Activated CD4-positive, alpha-beta T cell treated with anti-CD3 and anti-CD28 coated beads for 36 hours (primary cell): ENCODE data around the gene METTL16. TPM values are rescaled to one million over a fixed set of nuclear protein-coding genes. Genes with fewer than 3 reads are reported as not detected.
A peak's percentile ranks its signal among the peaks of the same experiment; 100 is the strongest.
"Not testable (repeated sequence)": the region's sequence is repeated elsewhere in the genome, so short reads cannot be mapped to it uniquely, and the experiment has no call there.

ENCODE experiments used
- ATAC-seq: fragments of 200-7000 bp; cut with Tn5 transposase; one replicate; pipeline ENCODE4 v1.10.0; 2021; ENCODE audit warnings: mild to moderate bottlenecking, moderate library complexity
- CTCF ChIA-PET: fragments of 350-600 bp; sonication (Branson Sonifier 250); formaldehyde crosslinking; loops from one replicate; lab custom pipeline; 2021; ENCODE audit warnings: antibody characterized with exemption; lab: Charles Lee
- POLR2A ChIA-PET: fragments of 350-600 bp; sonication (Branson Sonifier 250); formaldehyde crosslinking; loops from one replicate; lab custom pipeline; 2021; ENCODE audit warnings: antibody characterized with exemption, inconsistent platforms; lab: Charles Lee
- DNase-seq: peaks from one replicate; pipeline ENCODE4 v3.0.0-alpha.2; 2020
- H3K27ac Mint-ChIP-seq: one replicate; pipeline ENCODE4 v1.8.0; 2021; ENCODE audit warnings: mixed read lengths
- H3K27me3 Mint-ChIP-seq: one replicate; pipeline ENCODE4 v1.8.0; 2021; ENCODE audit warnings: mixed read lengths
- H3K36me3 Mint-ChIP-seq: one replicate; pipeline ENCODE4 v1.8.0; 2021; ENCODE audit warnings: low read depth, mixed read lengths
- H3K4me1 Mint-ChIP-seq: one replicate; pipeline ENCODE4 v1.8.0; 2021; ENCODE audit warnings: mixed read lengths
- H3K4me3 Mint-ChIP-seq: one replicate; pipeline ENCODE4 v1.8.0; 2021; ENCODE audit warnings: mild to moderate bottlenecking, moderate library complexity, mixed read lengths
- H3K9me3 Mint-ChIP-seq: one replicate; pipeline ENCODE4 v1.8.0; 2021; ENCODE audit warnings: low read depth, mixed read lengths
- intact Hi-C, 2 experiments: fragments of 100-400 bp; cut with DNase I in 1 of 2; cut with micrococcal nuclease in 1 of 2; formaldehyde crosslinking; loops; one replicate each; pipeline versions ENCODE4 v1.14.2 to v1.15.1; 2022 to 2024; cut with DNase I, micrococcal nuclease
- total RNA-seq, 2 experiments: library from RNA; stranded (reverse); gene quantifications; one replicate each; pipeline ENCODE4 v1.2.3, GENCODE V29; 2021

METTL16 gene
- total RNA-seq, 2 experiments from 2014 or later, result 50.1 to 61.6 TPM

DNA sequence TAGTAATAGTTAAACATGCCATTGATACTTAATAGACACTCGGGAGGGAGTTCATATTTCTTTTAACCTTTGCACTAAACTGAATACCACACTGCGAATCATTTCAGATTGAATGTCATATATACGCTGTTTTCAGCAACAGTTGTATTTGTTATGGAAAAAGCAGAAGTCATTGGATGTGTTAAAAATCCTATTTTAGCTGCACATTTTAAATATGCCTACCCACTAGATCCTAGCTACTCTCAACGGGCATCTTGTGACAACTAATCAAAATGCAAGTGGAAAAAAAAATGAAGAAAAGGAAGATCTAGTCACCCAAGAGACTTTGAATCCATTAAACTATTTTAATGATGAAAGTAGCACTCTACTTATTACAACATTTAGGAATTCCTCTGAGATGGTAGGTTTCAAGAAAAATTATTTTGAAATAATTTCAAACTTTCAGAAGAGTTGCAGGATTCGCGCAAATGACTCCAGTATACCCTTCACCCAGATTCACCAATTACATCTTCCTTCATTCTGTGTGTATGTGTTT lies 59.4 kb downstream of the METTL16 start:
- no peak overlapping the region for H3K4me3 Mint-ChIP-seq
- ChIA-PET POLR2A (interaction anchor here (0.6 kb wide), 2 partner anchors 58 to 238 kb away, joined by 3 read pairs; no protein-coding TSS in a partner anchor), CTCF (interaction anchor here (0.6 to 0.7 kb wide), 2 partner anchors 14 to 1393 kb away, joined by 3 read pairs; no protein-coding TSS in a partner anchor)
- no peak overlapping the region for H3K27ac Mint-ChIP-seq
- DNase-seq (no peak), ATAC-seq (no peak)
- intact Hi-C loops, result no loop called here
- H3K4me1 Mint-ChIP-seq, result peaks cover 18% of the 10 kb centered on the region
- H3K27me3 Mint-ChIP-seq, result no peaks in the 10 kb centered on the region
- H3K9me3 Mint-ChIP-seq, result no peaks in the 10 kb centered on the region
- H3K36me3 Mint-ChIP-seq, result peaks cover 11% of the 10 kb centered on the region

GRCh38 chr17:2450016-2450650 lies 61.6 kb downstream of the METTL16 start:
- Mint-ChIP-seq H3K27ac (no peak overlapping the region), H3K4me3 (no peak overlapping the region), H3K9me3 (no peaks in the 10 kb centered on the region), H3K27me3 (no peaks in the 10 kb centered on the region), H3K4me1 (peaks cover 18% of the 10 kb centered on the region), H3K36me3 (peaks cover 20% of the 10 kb centered on the region)
- ChIA-PET CTCF (interaction anchor here (1.9 kb wide), 1 partner anchor 34 kb away, joined by 6 read pairs; no protein-coding TSS in a partner anchor), POLR2A (no interaction called here)
- ATAC-seq, result no peak
- no peak for DNase-seq
- intact Hi-C loops, result no loop called here

DNA sequence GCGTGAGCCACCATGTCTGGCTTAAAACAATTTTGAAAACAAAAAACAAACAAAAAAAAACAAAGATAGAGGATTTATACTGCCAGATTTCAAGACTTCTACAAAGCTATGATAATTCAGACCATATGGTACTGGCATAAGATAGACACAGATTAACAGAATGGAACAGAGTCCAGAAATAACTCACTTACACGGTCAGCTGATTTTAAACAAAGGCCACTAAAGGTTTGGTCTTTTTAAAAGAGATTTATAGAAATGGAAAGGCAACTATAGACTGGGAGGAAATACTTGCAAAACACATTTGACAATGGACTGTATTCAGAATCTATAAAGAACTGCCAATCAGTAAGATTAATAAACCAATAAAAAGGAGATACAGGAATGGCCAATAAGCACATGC lies 62.2 kb downstream of the METTL16 start:
- ATAC-seq, result no peak
- intact Hi-C loops, result no loop called here
- H3K4me1 Mint-ChIP-seq, result peaks cover 18% of the 10 kb centered on the region
- peaks cover 21% of the 10 kb centered on the region for H3K36me3 Mint-ChIP-seq
- no peak overlapping the region for H3K4me3 Mint-ChIP-seq
- H3K9me3 Mint-ChIP-seq, result no peaks in the 10 kb centered on the region
- no peaks in the 10 kb centered on the region for H3K27me3 Mint-ChIP-seq
- no peak overlapping the region for H3K27ac Mint-ChIP-seq
- DNase-seq, result no peak
- CTCF ChIA-PET, result interaction anchor here (1.9 kb wide), 1 partner anchor 33 kb away, joined by 6 read pairs; no protein-coding TSS in a partner anchor
- POLR2A ChIA-PET, result no interaction called here

DNA sequence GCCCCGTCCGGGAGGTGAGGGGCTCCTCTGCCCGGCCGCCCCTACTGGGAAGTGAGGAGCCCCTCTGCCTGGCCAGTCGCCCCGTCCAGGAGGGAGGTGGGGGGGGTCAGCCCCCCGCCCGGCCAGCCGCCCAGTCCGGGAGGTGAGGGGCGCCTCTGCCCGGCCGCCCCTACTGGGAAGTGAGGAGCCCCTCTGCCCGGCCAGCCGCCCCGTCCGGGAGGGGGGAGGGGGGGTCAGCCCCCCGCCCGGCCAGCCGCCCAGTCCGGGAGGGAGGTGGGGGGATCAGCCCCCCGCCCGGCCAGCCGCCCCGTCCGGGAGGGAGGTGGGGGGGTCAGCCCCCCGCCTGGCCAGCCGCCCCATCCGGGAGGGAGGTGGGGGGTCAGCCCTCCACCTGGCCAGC lies 64.2 kb downstream of the METTL16 start:
- H3K4me1 Mint-ChIP-seq, CTCF ChIA-PET, DNase-seq, H3K27me3 Mint-ChIP-seq, POLR2A ChIA-PET, H3K27ac Mint-ChIP-seq, intact Hi-C loops, ATAC-seq, H3K4me3 Mint-ChIP-seq, H3K9me3 Mint-ChIP-seq: not testable (repeated sequence)
- H3K36me3 Mint-ChIP-seq, result peaks cover 18% of the 10 kb centered on the region

GRCh38 chr17:2445638-2446037 lies 66.0 kb downstream of the METTL16 start:
- no peaks in the 10 kb centered on the region for H3K27me3 Mint-ChIP-seq
- H3K9me3 Mint-ChIP-seq, result no peaks in the 10 kb centered on the region
- H3K4me3 Mint-ChIP-seq, result no peak overlapping the region
- H3K36me3 Mint-ChIP-seq, result peaks cover 28% of the 10 kb centered on the region
- DNase-seq (no peak), ATAC-seq (no peak)
- H3K27ac Mint-ChIP-seq, result no peak overlapping the region
- no peaks in the 10 kb centered on the region for H3K4me1 Mint-ChIP-seq
- POLR2A ChIA-PET, result no interaction called here
- CTCF ChIA-PET, result no interaction called here
- intact Hi-C loops, result no loop called here

DNA sequence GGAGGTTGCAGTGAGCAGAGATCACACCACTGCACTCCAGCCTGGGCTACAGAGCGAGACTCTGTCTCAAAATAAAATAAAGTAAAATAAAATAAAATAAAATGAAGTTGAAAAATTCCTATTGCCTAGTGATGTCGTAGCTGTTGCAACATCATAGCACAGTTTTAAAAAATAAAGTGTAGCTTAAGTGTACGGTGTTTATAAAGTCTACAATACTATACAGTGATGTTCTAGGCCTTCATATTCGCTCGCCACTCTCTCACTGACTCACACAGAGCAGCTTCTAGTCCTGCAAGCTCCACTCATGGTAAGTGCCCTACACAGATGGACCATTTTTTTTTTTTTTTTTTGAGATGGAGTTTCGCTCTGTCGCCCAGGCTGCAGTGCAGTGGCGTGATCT lies 67.3 kb downstream of the METTL16 start:
- H3K27ac Mint-ChIP-seq, result no peak overlapping the region
- ATAC-seq (no peak), DNase-seq (no peak)
- ChIA-PET CTCF (interaction anchor here (0.6 kb wide), 1 partner anchor 1864 kb away, joined by 3 read pairs; no protein-coding TSS in a partner anchor), POLR2A (no interaction called here)
- H3K9me3 Mint-ChIP-seq, result no peaks in the 10 kb centered on the region
- no peaks in the 10 kb centered on the region for H3K27me3 Mint-ChIP-seq
- no peak overlapping the region for H3K4me3 Mint-ChIP-seq
- intact Hi-C loops, result no loop called here
- peaks cover 27% of the 10 kb centered on the region for H3K36me3 Mint-ChIP-seq
- H3K4me1 Mint-ChIP-seq, result no peaks in the 10 kb centered on the region

GRCh38 chr17:2442166-2442565 lies 69.5 kb downstream of the METTL16 start:
- POLR2A ChIA-PET, result no interaction called here

GRCh38 chr17:2440930-2441329 lies 70.8 kb downstream of the METTL16 start:
- H3K4me1 Mint-ChIP-seq, result peaks cover 7% of the 10 kb centered on the region
- ATAC-seq, result no peak
- CTCF ChIA-PET, result interaction anchor here (0.9 kb wide), 1 partner anchor 25 kb away, joined by 4 read pairs; no protein-coding TSS in a partner anchor
- H3K36me3 Mint-ChIP-seq, result peaks cover 43% of the 10 kb centered on the region
- H3K27me3 Mint-ChIP-seq, result no peaks in the 10 kb centered on the region
- H3K27ac Mint-ChIP-seq, result peak overlapping the region; percentile 47
- H3K9me3 Mint-ChIP-seq, result no peaks in the 10 kb centered on the region
- intact Hi-C loops, result no loop called here
- DNase-seq, result no peak
- POLR2A ChIA-PET, result no interaction called here
- no peak overlapping the region for H3K4me3 Mint-ChIP-seq

More at GRCh38 chr17:2442166-2442565, 69.5 kb downstream of the METTL16 start:
- no peak for ATAC-seq
- no peaks in the 10 kb centered on the region for H3K9me3 Mint-ChIP-seq
- H3K4me1 Mint-ChIP-seq, result peaks cover 7% of the 10 kb centered on the region
- peaks cover 45% of the 10 kb centered on the region for H3K36me3 Mint-ChIP-seq
- no peak for DNase-seq
- CTCF ChIA-PET, result interaction anchor here (0.7 to 1.3 kb wide), 3 partner anchors 26 to 69 kb away, joined by 3 read pairs; no protein-coding TSS in a partner anchor
- no peaks in the 10 kb centered on the region for H3K27me3 Mint-ChIP-seq
- no peak overlapping the region for H3K4me3 Mint-ChIP-seq
- intact Hi-C loops, result no loop called here
- peak overlapping the region; percentile 16 for H3K27ac Mint-ChIP-seq

DNA sequence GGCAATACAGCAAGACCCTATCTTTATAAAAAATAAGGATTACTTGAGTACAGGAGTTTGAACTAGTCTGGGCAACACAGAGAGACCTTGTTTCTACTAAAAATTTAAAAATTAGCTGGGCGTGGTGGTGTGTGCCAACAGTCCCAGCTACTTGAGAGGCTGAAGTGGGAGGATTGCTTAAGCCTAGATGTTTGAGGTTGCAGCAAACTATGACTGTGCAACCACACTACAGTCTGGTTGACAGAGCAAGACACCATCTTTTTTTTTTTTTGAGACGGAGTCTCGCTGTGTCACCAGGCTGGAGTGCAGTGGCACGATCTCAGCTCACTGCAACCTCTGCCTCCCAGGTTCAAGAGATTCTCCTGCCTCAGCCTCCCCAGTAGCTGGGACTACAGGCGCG lies 71.7 kb downstream of the METTL16 start:
- POLR2A ChIA-PET, result not testable (repeated sequence)

GRCh38 chr17:2438823-2439222 lies 72.9 kb downstream of the METTL16 start:
- no peak for ATAC-seq
- CTCF ChIA-PET, result interaction anchor here (0.8 to 1.0 kb wide), 2 partner anchors 23 to 231 kb away, joined by 3 to 4 read pairs; no protein-coding TSS in a partner anchor
- intact Hi-C loops, result no loop called here
- H3K27ac Mint-ChIP-seq, result no peak overlapping the region
- DNase-seq, result no peak
- H3K9me3 Mint-ChIP-seq, result no peaks in the 10 kb centered on the region
- peaks cover 46% of the 10 kb centered on the region for H3K36me3 Mint-ChIP-seq
- H3K4me3 Mint-ChIP-seq, result no peak overlapping the region
- H3K4me1 Mint-ChIP-seq, result peaks cover 7% of the 10 kb centered on the region
- no peaks in the 10 kb centered on the region for H3K27me3 Mint-ChIP-seq
- POLR2A ChIA-PET, result no interaction called here

More for the DNA sequence above, 71.7 kb downstream of the METTL16 start:
- CTCF ChIA-PET, result interaction anchor here (0.6 kb wide), 1 partner anchor 24 kb away, joined by 3 read pairs; no protein-coding TSS in a partner anchor
- DNase-seq, intact Hi-C loops, H3K4me3 Mint-ChIP-seq, H3K27me3 Mint-ChIP-seq, H3K4me1 Mint-ChIP-seq, H3K9me3 Mint-ChIP-seq, H3K27ac Mint-ChIP-seq: not testable (repeated sequence)
- peak; percentile 53 for ATAC-seq
- H3K36me3 Mint-ChIP-seq, result peaks cover 43% of the 10 kb centered on the region

- H3K27ac Mint-ChIP-seq, result no peak overlapping the region
- CTCF ChIA-PET, result interaction anchor here (0.6 to 2.4 kb wide), 3 partner anchors 20 to 54 kb away, joined by 4 to 13 read pairs (median 6); no protein-coding TSS in a partner anchor
- no peaks in the 10 kb centered on the region for H3K27me3 Mint-ChIP-seq
- POLR2A ChIA-PET, result no interaction called here
- no peak for DNase-seq
- no peak overlapping the region for H3K4me3 Mint-ChIP-seq
- peaks cover 8% of the 10 kb centered on the region for H3K4me1 Mint-ChIP-seq
- intact Hi-C loops, result no loop called here
- no peak for ATAC-seq
- peaks cover 51% of the 10 kb centered on the region for H3K36me3 Mint-ChIP-seq
- no peaks in the 10 kb centered on the region for H3K9me3 Mint-ChIP-seq
Measured at GRCh38 chr17:2436316-2436905, 75.3 kb downstream of the METTL16 start.
